Astrocyte (in vitro differentiated cells and primary cell): ENCODE results near the gene TFAP2A. TPM values are rescaled to one million over a fixed set of nuclear protein-coding genes. Genes with fewer than 3 reads are reported as not detected.

Experiments
- DNase-seq: peaks from one replicate; pipeline ENCODE4 v3.0.0-alpha.2; 2010; ENCODE audit warnings: low read depth
- FAIRE-seq: peaks from 2 replicates; lab custom pipeline; 2011; peaks lifted over from hg19 to GRCh38; lab: Jason Lieb, UNC
- H2AFZ ChIP-seq: 2 replicates; pipeline ENCODE4 v1.6.0; 2012; ENCODE audit warnings: low read depth, low read length, inconsistent platforms
- H3K27ac ChIP-seq: 2 replicates; pipeline ENCODE4 v1.5.1; 2011; ENCODE audit warnings: low read depth, low read length, inconsistent platforms
- H3K27me3 ChIP-seq: 2 replicates; pipeline ENCODE4 v1.6.0; 2011; ENCODE audit warnings: low read length, inconsistent platforms; ENCODE audit not compliant: insufficient read depth
- H3K36me3 ChIP-seq: 2 replicates; pipeline ENCODE4 v1.5.1; 2011; ENCODE audit warnings: low read length, inconsistent platforms; ENCODE audit not compliant: insufficient read depth
- H3K4me1 ChIP-seq: 2 replicates; pipeline ENCODE4 v1.5.1; 2011; ENCODE audit warnings: low read length, inconsistent platforms; ENCODE audit not compliant: insufficient read depth
- H3K4me2 ChIP-seq: 2 replicates; pipeline ENCODE4 v1.6.0; 2012; ENCODE audit warnings: low read length, inconsistent platforms
- H3K4me3 ChIP-seq: 2 replicates; pipeline ENCODE4 v1.5.1; 2011; ENCODE audit warnings: low read depth, mild to moderate bottlenecking, low read length, inconsistent platforms; ENCODE audit not compliant: insufficient read depth
- H3K79me2 ChIP-seq: 2 replicates; pipeline ENCODE4 v1.6.0; 2012; ENCODE audit warnings: mild to moderate bottlenecking, low read length, inconsistent platforms; ENCODE audit not compliant: insufficient read depth
- H3K9ac ChIP-seq: 2 replicates; pipeline ENCODE4 v1.6.0; 2012; ENCODE audit warnings: mild to moderate bottlenecking, low read length, inconsistent platforms
- H3K9me3 ChIP-seq: 2 replicates; pipeline ENCODE4 v1.5.1; 2012; ENCODE audit warnings: low read depth, mild to moderate bottlenecking, low read length, inconsistent platforms; ENCODE audit not compliant: insufficient read depth
- H4K20me1 ChIP-seq: 2 replicates; pipeline ENCODE4 v1.6.0; 2012; ENCODE audit warnings: low read length, inconsistent platforms; ENCODE audit not compliant: insufficient read depth
- H3K27ac Mint-ChIP-seq: one replicate; pipeline ENCODE4 v1.8.0; 2021; ENCODE audit warnings: mild to moderate bottlenecking, mixed read lengths; ENCODE audit not compliant: unreplicated experiment
- H3K27me3 Mint-ChIP-seq: one replicate; pipeline ENCODE4 v1.8.0; 2021; ENCODE audit warnings: low read depth, mixed read lengths; ENCODE audit not compliant: unreplicated experiment
- H3K36me3 Mint-ChIP-seq: one replicate; pipeline ENCODE4 v1.8.0; 2021; ENCODE audit warnings: low read depth, mixed read lengths; ENCODE audit not compliant: unreplicated experiment
- H3K4me1 Mint-ChIP-seq: one replicate; pipeline ENCODE4 v1.8.0; 2021; ENCODE audit warnings: low read depth, mixed read lengths; ENCODE audit not compliant: unreplicated experiment
- H3K4me3 Mint-ChIP-seq: one replicate; pipeline ENCODE4 v1.8.0; 2021; ENCODE audit warnings: mild to moderate bottlenecking, moderate library complexity, mixed read lengths; ENCODE audit not compliant: unreplicated experiment
- H3K9me3 Mint-ChIP-seq: one replicate; pipeline ENCODE4 v1.8.0; 2021; ENCODE audit warnings: mild to moderate bottlenecking, mixed read lengths; ENCODE audit not compliant: unreplicated experiment
- EZH2 ChIP-seq: IDR thresholded peaks from 2 replicates; pipeline ENCODE4 v1.6.1; 2012; ENCODE audit warnings: mild to moderate bottlenecking, low read length, inconsistent platforms; ENCODE audit not compliant: insufficient read depth
- total RNA-seq: library from RNA; stranded (reverse); gene quantifications from 2 replicates; pipeline ENCODE4 v1.2.1, GENCODE V29; 2021
- TF ChIP-seq, protein P1 (sequence below): IDR thresholded peaks from 2 replicates; pipeline ENCODE4 v1.5.1; 2011; ENCODE audit warnings: low read depth, mild to moderate bottlenecking, inconsistent platforms, low read length, moderate library complexity; ENCODE audit not compliant: insufficient read depth

Gene TFAP2A
- total RNA-seq, 1 donor from 2014 or later: 6.6 TPM

DNA sequence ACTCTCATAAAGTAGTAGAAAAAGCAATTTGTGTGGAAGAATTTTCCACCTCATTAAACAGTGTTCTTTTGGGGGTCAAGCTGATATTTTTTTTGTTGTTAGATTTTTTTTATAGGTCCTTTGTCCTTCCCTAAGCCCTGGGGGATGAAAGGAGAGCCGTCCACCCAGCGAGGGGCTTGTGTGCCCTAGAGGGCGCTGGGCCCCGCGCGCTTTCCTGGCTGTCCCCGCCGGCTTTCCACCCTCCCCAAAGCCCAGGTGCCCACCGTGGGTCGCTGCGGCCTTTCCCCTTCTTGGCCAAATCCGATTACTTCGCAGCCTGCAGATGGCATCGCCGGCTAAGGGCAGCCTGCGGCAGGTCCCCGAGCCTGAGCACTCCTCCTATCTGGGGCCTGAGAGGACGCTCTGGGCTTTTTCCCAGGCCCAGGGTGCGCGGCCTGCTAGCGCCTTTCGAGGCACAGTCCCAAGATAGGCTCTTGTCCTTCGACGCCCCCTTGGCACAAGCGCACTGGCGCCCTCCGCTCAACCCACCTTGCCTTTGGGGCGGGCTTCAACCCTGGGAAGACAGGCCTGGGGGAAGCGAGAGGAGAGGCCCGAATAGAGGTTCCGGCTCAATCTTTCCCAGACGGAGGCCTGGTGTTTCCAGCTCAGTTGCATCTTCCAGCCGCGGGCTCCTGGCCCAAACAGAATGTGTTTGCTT lies 33.6 kb downstream of the TFAP2A start:
- H3K4me3 Mint-ChIP-seq: no peak overlapping the region
- no peak for DNase-seq
- Histone ChIP-seq H2AFZ (peak overlapping the region; percentile 10), H3K27me3 (peaks cover 59% of the 10 kb centered on the region), H3K79me2 (no peaks in the 10 kb centered on the region), H3K4me3 (no peak overlapping the region), H3K9me3 (no peaks in the 10 kb centered on the region), H3K4me1 (no peaks in the 10 kb centered on the region), H3K9ac (no peak overlapping the region), H3K27ac (no peak overlapping the region), H4K20me1 (no peaks in the 10 kb centered on the region), H3K4me2 (peak overlapping the region; percentile 22), H3K36me3 (no peaks in the 10 kb centered on the region)
- H3K27ac Mint-ChIP-seq: no peak overlapping the region
- H3K27me3 Mint-ChIP-seq: peaks cover 59% of the 10 kb centered on the region
- FAIRE-seq: no peak
- H3K9me3 Mint-ChIP-seq: peaks cover 10% of the 10 kb centered on the region
- H3K36me3 Mint-ChIP-seq: peaks cover 4% of the 10 kb centered on the region
- TF ChIP-seq EZH2: peak; percentile 4
- TF ChIP-seq, protein P1, sequence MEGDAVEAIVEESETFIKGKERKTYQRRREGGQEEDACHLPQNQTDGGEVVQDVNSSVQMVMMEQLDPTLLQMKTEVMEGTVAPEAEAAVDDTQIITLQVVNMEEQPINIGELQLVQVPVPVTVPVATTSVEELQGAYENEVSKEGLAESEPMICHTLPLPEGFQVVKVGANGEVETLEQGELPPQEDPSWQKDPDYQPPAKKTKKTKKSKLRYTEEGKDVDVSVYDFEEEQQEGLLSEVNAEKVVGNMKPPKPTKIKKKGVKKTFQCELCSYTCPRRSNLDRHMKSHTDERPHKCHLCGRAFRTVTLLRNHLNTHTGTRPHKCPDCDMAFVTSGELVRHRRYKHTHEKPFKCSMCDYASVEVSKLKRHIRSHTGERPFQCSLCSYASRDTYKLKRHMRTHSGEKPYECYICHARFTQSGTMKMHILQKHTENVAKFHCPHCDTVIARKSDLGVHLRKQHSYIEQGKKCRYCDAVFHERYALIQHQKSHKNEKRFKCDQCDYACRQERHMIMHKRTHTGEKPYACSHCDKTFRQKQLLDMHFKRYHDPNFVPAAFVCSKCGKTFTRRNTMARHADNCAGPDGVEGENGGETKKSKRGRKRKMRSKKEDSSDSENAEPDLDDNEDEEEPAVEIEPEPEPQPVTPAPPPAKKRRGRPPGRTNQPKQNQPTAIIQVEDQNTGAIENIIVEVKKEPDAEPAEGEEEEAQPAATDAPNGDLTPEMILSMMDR: no peak
- peaks cover 2% of the 10 kb centered on the region for H3K4me1 Mint-ChIP-seq

DNA sequence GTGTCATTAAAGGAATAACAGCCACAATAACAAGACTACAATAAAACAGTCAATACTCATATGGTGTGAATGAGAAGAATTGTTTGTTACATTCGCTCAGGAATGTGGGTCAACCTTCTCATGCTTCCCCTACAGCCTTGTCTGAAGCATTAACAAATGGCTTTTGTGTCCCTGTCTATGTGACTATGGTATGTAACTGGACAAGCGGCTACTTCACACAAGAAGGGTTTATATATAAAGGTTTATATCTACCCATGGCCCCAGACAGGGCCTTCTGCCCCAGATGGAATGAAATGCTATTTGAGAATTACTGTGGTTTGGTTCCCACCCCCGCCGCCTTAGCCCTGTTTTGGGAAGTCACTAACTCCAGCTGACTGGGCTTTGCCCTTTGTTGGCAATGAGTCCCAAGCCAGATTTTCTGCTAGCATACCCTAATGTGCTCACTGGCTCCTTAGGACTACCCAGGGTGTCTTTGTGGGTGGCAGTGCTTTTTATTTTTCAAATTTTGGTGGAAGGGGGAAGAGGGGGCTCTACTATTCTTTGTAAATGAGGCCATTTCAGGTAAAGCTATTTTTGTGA lies 39.4 kb downstream of the TFAP2A start:
- Mint-ChIP-seq H3K27me3 (peaks cover 9% of the 10 kb centered on the region), H3K4me3 (no peak overlapping the region), H3K9me3 (no peaks in the 10 kb centered on the region), H3K27ac (peak overlapping the region; percentile 66), H3K4me1 (peaks cover 23% of the 10 kb centered on the region), H3K36me3 (no peaks in the 10 kb centered on the region)
- no peak for TF ChIP-seq EZH2
- TF ChIP-seq, protein P1: no peak
- no peak overlapping the region for H2AFZ ChIP-seq
- H3K4me3 ChIP-seq: no peak overlapping the region
- H3K27me3 ChIP-seq: peaks cover under 1% of the 10 kb centered on the region
- FAIRE-seq (no peak), DNase-seq (no peak)
- no peak overlapping the region for H3K9ac ChIP-seq
- H4K20me1 ChIP-seq: no peaks in the 10 kb centered on the region
- no peaks in the 10 kb centered on the region for H3K4me1 ChIP-seq
- H3K4me2 ChIP-seq: no peak overlapping the region
- H3K79me2 ChIP-seq: no peaks in the 10 kb centered on the region
- H3K27ac ChIP-seq: no peak overlapping the region
- no peaks in the 10 kb centered on the region for H3K9me3 ChIP-seq
- no peaks in the 10 kb centered on the region for H3K36me3 ChIP-seq
